Measurements from ENCODE around the gene HCRTR1.

HCRTR1 gene

DNA sequence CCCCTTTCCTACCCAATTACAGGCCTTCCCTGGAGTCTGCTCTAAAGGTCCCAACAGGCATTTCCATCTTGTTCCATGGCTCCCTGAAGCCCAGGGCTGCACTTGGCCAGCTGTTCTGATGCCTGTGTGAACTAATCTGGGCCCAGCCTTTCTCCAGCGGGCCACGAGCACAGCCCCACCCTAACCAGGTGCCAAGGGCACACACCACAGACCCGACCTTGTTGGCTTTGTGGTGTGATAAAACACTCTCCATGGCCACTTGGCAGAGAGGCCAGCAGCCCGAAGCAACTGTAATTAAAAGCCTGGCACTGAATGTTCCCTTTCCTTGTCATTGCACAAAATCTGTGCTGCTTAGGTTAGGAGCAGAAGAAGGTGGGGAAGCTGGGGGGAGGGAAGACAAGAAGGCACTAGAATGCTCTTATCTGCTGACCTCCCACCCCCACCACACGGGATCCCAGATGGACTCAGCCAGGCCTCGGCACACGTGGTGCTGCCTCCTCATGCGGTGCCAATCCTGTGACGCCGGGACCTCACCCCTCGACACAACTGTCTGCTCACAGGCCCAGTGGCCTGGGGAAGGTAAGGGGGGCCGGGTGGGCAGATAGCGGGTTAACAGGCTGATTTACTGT lies 9.9 kb downstream of the HCRTR1 start:
- no peak for FAIRE-seq

DNA sequence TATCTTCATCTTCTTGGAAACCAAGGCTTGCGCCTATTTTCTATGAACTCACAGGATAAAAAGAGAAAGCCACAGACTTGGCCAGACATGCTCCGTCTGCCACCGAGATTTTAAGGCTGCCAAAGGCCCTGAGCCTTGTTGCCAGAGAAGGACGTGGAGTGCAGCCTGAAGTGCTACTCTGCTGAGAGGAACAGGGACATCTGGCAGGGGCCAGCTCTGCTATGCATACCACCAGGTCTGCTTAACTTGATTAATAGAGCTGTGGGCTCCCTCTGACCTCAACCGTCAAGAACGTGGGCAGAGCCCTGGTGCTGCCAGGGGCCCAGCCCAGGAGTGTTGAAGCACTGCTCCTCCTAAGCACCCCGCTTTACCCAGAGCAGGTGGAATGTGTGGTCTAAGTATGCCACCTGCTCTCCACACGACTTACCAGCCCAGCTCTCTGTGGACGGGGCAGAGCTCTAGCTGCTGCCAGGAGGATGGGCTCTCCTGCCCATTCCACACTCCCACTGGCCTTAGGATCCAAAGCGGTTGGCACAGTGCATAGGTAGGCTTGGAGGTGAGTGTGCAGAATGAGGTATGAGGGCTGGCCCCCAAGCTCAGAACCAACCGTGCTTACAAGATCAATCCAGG lies 10.6 kb downstream of the HCRTR1 start:
- no peak for FAIRE-seq

DNA sequence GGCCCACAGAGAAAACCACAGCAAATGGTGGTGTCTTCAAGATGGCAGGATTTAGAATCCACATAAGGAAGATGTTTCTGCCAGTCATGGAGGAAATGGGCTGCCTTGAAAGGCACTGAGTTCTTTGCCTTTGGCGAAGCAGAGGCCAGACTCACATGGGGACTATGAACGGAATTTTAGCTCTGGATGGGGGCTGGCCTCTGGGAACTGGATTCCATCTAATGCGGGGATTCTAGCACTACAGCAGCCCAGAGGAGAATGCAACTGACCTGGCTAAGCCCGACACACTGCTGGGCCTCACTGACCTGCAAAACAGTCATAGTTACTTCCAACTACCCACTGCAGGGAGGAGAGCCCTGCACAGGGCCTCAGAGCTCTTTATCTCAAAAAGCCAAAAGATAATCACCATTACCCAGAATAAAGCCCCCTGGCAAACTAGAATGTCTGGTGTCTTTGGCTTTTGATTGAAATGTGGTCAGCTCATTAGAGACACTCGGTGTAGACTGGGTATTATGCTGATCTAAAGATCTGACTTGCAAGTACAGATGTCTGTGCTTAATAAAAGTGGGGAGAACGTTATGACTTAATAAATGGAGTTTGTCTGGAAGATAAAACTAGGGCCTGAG lies 11.6 kb downstream of the HCRTR1 start:
- no peak for FAIRE-seq

DNA sequence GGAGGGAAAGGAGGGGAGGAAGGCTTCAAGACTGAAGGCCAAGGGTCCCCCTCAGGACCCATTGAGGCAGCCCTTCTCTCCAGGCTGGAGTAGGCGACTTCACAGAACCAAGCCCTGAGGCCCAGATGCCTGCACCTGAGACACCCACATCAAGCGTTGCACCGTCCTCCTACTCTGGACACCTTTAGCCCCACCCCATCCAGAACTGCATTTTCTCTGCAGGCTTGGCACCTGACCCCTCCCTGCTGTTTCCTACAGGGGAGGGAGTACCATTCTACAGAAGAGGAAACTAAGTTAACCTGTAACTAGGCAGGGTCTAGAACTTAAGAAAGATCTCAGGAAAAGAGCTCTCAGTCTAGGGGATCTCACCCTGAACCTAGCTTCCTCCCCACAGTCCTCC lies 15.2 kb downstream of the HCRTR1 start:
- FAIRE-seq = no peak

DNA sequence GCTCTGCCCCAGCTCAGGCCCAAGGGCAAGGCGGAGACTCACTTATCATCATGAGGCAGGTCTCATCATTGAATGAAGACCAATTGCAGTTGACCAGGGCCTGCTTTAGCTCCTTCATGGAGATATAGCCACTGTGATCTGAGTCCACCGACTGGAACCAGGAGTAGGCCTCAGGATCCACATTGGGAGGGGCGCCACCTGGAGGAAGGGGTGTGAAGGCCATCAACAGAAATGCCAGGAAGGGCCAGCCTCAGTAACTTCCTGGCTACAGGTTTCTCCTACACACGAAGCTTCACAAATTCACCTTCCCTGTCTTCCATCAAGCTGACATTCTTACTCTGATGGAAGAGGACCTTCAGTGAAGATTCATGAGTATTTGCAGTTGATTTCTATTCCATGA lies 15.6 kb downstream of the HCRTR1 start:
- FAIRE-seq = peak; percentile 69

DNA sequence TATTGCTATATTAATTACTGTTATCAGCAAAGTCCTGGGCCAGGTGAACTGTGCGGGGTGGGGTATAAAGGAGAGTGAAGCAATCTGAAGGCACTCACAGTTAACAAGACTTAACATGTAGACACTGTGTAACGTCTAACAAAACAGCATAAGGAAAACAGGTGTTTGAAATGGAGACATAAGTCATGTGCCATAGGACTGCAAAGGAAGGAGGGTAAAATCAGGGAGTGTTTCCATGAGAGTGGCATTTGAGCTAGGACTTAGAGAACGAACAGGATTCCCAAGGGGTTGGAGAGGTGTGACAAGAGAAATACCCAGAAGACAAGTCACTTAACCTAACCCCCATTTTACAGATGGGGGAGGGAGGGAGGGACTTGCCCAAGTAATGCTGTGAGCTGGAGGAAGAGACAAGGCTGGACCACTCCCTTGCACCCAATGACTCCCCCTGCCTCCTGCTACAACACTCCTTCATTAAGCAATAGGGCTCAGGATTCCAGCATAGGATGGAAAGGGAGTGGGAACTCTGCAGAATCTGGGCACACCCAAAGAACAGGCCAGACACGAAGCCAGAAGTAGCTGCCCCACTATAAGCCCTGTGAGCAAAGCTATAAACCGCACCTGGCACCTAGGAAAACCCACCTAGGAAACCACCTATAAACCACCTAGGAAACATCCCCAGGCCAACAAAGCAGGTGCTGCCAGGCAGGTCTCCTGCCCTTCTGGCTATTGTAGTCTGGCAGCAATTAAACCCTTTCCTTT lies 20.6 kb downstream of the HCRTR1 start:
- FAIRE-seq = no peak

DNA sequence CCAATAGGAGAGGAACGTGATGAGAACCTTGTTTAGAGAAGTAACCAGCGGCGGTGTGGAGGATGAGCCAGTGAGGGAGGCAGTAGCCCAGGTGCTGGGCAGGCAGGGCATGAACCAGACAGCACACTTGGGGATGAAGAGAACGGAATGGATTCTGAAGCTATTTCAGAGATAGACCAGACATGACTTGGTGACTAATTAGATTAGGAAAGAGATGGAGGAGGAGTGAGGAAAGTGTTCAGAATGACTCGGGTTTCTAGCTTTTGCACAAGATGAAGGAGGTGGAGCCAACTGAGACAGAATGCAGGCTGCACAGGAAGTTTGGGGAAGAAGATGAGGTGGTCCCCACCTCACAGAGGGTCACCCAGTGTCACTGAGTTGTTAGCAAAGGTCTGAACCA lies 22.1 kb downstream of the HCRTR1 start:
- FAIRE-seq = no peak

GRCh38 chr1:31640179-31640578 lies 22.7 kb downstream of the HCRTR1 start:
- FAIRE-seq = no peak

DNA sequence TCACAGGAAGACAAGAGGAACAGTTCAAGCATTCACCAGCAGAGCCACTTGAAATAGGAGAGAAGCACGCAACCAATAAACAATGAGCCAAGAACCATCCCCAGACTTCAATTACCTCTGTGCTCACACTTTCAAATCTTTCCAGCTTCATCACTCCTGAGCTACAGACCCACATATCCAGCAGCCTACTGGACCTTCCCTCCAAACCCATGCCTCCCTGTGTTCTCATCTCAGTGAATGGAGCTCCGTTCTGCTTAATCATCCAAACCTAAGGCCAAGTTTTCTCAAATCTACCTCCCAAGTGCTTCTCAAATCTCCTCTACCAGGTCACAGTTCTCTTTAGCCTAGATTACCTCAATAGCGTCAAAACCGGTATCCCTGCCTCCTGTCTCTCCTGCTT lies 23.5 kb downstream of the HCRTR1 start:
- FAIRE-seq = peak; percentile 33

- FAIRE-seq = peak; percentile 92
Observed at GRCh38 chr1:31642366-31642765, 24.9 kb downstream of the HCRTR1 start.

GRCh38 chr1:31642897-31643296 lies 25.4 kb downstream of the HCRTR1 start:
- FAIRE-seq = no peak

- FAIRE-seq = no peak
Observed at GRCh38 chr1:31643976-31644559, 26.6 kb downstream of the HCRTR1 start.

- FAIRE-seq = peak; percentile 99
Observed at GRCh38 chr1:31644560-31645273, 27.2 kb downstream of the HCRTR1 start, which contains the start of gene PEF1. PEF1 (minus strand) TSS chr1:31644876; CDS start chr1:31644864, 12 bp downstream.

DNA sequence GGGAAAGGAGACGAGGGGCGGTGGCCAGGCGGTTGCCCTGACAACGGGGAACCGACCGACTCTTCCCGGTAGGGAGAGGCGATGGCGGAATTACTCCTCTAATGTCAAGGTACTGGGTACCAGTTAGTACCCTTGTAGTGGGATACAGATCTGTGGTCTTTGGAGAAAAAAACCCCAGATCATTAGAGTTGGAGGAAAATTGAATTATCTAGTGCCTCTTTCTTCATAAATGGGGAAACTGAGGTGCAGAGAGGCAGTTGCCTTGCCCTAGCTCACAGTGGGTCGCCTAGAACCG lies 27.7 kb downstream of the HCRTR1 start:
- no peak for FAIRE-seq

- no peak for FAIRE-seq
Observed at GRCh38 chr1:31646259-31646960, 28.9 kb downstream of the HCRTR1 start.

DNA sequence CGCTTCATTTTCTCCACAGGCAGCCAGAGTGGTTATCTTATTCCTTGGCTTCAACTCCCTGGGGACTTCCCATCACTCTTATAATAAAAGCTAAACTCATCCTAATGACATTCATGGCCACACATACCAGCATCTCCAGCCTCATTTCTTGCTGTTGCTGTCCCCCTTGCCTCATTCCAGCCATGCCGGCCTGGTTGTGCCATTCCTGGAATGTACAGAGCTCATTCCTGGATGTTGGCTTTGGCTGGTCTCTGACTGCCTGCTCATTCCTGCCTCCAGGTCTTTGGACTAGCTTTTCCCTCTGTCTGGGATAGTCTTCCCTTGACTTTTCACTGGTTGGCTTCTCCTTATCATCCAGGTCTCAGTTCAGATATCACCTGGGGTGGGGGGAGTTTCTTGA lies 29.6 kb downstream of the HCRTR1 start:
- FAIRE-seq = no peak

DNA sequence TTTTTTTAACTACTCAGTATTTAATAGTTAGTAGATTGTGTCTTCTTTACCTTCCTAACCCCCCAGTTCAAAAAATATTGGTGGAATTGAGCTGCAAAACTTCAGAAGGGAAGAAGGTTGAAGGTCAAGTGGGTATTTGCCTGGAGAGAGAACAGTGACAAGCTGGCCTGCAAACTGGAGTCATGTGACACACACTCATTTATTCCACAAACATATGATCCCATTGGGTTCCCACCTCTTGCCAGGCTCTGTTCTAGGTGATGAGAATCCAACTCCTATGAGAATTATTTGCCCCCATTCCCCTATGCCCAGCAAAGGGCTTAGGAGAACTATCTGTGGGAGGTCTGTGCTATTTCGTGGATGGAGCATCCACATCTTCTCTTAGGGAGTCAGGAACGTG lies 30.7 kb downstream of the HCRTR1 start:
- no peak for FAIRE-seq

DNA sequence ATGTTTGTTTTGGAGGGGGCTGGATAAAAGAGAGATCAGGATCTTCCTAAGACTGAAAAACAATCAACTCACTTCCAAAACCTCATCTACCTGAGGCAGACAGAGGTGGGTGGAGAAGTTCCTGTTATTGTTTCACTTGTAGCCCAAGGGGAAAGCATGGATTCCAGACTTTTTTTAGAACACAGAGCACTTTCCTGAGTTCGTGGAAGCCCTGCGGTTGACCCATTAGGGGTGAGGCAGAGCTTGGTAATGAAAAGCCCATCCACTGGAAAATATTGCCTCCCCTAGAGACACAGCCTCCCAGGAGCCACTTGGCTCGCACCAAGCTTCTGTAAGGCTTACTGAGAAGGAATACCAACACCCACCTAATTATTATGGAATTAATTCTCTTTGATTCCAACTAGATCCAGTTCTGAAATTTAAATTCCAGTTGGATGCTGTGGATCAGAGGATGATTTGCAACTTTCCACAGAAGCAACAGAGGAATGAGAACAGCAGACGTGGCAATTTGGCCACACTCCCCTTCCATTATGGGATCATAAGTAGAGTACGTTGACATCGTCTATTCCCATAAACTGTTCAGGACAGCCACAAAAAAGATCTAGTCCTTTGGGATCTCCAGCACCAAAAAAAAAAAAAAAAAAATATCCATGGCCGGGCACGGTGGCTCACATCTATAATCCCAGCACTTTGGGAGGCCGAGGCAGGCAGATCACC lies 31.3 kb downstream of the HCRTR1 start:
- no peak for FAIRE-seq

GRCh38 chr1:31650161-31651088 lies 32.9 kb downstream of the HCRTR1 start:
- no peak for FAIRE-seq

DNA sequence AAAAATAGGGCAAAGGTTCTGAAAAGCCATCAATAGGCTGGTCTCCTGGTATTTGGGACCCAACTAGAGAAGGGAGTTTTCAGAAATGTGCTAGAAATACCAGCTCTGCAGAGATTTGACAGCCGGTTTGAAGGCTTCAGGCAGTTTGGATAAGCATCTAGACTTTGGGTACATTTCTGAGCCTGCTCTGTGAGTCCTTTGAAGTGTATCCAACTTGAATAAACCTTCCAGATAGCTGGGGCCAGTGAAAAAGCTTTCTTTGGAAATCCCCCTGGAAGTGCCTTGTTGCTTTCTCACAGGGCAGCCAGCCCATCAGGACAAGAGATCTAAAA lies 33.6 kb downstream of the HCRTR1 start:
- no peak for FAIRE-seq

DNA sequence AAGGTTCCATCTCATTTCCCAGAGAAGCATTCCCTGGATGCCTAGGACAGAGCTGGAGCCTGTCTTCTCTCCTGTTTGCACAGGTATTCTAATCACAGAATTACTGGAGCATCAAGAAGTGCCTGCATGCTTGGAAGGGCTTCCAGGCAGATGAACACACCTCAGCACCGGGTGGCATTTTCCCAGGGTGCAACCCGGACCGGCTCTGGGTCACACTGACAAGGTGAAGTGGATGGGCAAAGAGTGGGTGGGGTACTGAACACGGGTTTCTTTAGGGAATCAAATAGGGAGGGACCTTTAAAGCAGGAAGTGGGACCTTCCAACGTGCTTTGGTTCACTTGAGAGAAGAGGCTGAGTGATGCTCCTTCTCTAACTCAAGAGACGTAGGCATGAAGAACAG lies 34.3 kb downstream of the HCRTR1 start:
- no peak for FAIRE-seq

All from G401.6 (cell line).